Muscle layer of duodenum (tissue), 2 donors: Measurements from ENCODE around the gene ARID5B.

Experiments used
- H3K27ac ChIP-seq: one replicate; pipeline ENCODE4 v1.7.0; 2013; ENCODE audit warnings: mild to moderate bottlenecking, low read length
- H3K27me3 ChIP-seq: one replicate; pipeline ENCODE4 v1.7.0; 2013; ENCODE audit warnings: low read depth, mild to moderate bottlenecking, control low read depth, low read length
- H3K36me3 ChIP-seq, 2 donors: one replicate each; pipeline ENCODE4 v1.7.0; 2013; ENCODE audit warnings: low read length in 2 of 2, control low read depth in 1 of 2, mild to moderate bottlenecking in 1 of 2; ENCODE audit not compliant: insufficient read depth in 2 of 2, control insufficient read depth in 1 of 2
- H3K4me1 ChIP-seq, 2 donors: one replicate each; pipeline ENCODE4 v1.7.0; 2013; ENCODE audit warnings: low read length in 2 of 2, mild to moderate bottlenecking in 2 of 2, control low read depth in 1 of 2, moderate library complexity in 1 of 2; ENCODE audit not compliant: insufficient read depth in 2 of 2, control insufficient read depth in 1 of 2
- H3K4me3 ChIP-seq, 2 donors: one replicate each; pipeline ENCODE4 v1.7.0; 2013; ENCODE audit warnings: low read length in 2 of 2, low read depth in 1 of 2, mild to moderate bottlenecking in 1 of 2
- H3K9me3 ChIP-seq, 2 donors: one replicate each; pipeline ENCODE4 v1.7.0; 2013; ENCODE audit warnings: low read length in 2 of 2, control low read depth in 1 of 2, mild to moderate bottlenecking in 1 of 2; ENCODE audit not compliant: control insufficient read depth in 1 of 2
- donor health status: healthy.

The ARID5B gene

DNA sequence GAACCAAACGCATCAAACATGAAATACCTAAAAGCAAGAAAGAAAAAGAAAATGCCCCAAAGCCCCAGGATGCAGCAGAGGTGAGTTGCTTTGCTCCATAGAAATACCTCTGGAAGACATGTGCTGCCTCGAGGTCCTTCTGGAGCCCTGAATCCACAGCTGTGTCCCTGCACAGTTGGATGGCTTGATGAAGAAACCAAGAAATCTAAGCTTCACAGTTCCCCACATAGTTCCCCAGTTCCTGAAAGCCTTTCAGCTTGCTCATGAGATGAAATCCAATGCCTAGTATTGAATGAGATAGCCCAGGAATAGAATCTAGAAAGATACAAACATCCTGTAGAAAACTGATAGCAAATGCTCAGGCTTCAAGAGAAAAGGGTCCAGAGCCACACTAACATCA lies 184.3 kb downstream of the ARID5B start:
- Histone ChIP-seq H3K27ac (peak overlapping the region; percentile 12), H3K36me3 (peaks cover 31 to 39% of the 10 kb centered on the region in 2 donors), H3K4me3 (no peak overlapping the region), H3K9me3 (no peaks in the 10 kb centered on the region), H3K27me3 (no peaks in the 10 kb centered on the region), H3K4me1 (peaks cover 32 to 40% of the 10 kb centered on the region in 2 donors)

GRCh38 chr10:62087329-62087728 lies 185.8 kb downstream of the ARID5B start:
- Histone ChIP-seq H3K36me3 (peaks cover 46 to 52% of the 10 kb centered on the region in 2 donors), H3K27ac (no peak overlapping the region), H3K27me3 (no peaks in the 10 kb centered on the region), H3K4me1 (peaks cover 18 to 25% of the 10 kb centered on the region in 2 donors), H3K4me3 (no peak overlapping the region), H3K9me3 (no peaks in the 10 kb centered on the region)

DNA sequence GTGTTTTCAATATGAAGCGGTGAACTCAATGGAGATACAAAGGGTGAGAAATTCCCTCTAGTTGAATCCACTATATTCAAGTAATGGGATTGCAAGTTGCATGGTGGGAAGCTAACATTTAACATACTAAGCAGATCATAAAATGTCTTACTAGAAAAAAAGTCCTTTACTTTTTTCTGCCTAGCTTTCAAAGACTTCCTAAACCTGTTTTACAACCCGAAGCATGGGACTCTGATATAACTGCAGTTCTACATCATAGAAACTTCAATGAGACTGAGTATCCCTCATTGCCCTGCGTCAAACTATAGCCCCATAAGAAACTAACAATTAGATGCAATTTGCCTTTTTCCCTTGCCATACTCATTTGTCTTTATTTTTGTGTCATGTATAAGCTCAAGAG lies 187.3 kb downstream of the ARID5B start:
- no peaks in the 10 kb centered on the region for H3K9me3 ChIP-seq
- no peak overlapping the region for H3K4me3 ChIP-seq
- peaks cover 52 to 56% of the 10 kb centered on the region in 2 donors for H3K36me3 ChIP-seq
- peaks cover 4 to 10% of the 10 kb centered on the region in 2 donors for H3K4me1 ChIP-seq
- H3K27ac ChIP-seq = no peak overlapping the region
- no peaks in the 10 kb centered on the region for H3K27me3 ChIP-seq

DNA sequence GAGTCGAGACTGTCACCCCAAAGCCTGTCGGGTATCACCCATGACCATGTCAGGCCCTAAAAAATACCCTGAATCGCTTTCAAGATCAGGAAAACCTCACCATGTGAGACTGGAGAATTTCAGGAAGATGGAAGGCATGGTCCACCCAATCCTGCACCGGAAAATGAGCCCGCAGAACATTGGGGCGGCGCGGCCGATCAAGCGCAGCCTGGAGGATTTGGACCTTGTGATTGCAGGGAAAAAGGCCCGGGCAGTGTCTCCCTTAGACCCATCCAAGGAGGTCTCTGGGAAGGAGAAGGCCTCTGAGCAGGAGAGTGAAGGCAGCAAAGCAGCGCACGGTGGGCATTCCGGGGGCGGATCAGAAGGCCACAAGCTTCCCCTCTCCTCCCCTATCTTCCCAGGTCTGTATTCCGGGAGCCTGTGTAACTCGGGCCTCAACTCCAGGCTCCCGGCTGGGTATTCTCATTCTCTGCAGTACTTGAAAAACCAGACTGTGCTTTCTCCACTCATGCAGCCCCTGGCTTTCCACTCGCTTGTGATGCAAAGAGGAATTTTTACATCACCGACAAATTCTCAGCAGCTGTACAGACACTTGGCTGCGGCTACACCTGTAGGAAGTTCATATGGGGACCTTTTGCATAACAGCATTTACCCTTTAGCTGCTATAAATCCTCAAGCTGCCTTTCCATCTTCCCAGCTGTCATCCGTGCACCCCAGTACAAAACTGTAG lies 191.0 kb downstream of the ARID5B start:
- Histone ChIP-seq H3K36me3 (peaks cover 50% of the 10 kb centered on the region in 2 donors), H3K4me1 (peaks cover 0 to 6% of the 10 kb centered on the region in 2 donors), H3K27ac (no peak overlapping the region), H3K9me3 (no peaks in the 10 kb centered on the region), H3K27me3 (no peaks in the 10 kb centered on the region), H3K4me3 (no peak overlapping the region)

GRCh38 chr10:62093863-62094291 lies 192.4 kb downstream of the ARID5B start:
- Histone ChIP-seq H3K4me1 (peaks cover 0 to 6% of the 10 kb centered on the region in 2 donors), H3K27ac (peak overlapping the region; percentile 14), H3K36me3 (peaks cover 40 to 44% of the 10 kb centered on the region in 2 donors), H3K4me3 (no peak overlapping the region), H3K9me3 (no peaks in the 10 kb centered on the region), H3K27me3 (no peaks in the 10 kb centered on the region)

DNA sequence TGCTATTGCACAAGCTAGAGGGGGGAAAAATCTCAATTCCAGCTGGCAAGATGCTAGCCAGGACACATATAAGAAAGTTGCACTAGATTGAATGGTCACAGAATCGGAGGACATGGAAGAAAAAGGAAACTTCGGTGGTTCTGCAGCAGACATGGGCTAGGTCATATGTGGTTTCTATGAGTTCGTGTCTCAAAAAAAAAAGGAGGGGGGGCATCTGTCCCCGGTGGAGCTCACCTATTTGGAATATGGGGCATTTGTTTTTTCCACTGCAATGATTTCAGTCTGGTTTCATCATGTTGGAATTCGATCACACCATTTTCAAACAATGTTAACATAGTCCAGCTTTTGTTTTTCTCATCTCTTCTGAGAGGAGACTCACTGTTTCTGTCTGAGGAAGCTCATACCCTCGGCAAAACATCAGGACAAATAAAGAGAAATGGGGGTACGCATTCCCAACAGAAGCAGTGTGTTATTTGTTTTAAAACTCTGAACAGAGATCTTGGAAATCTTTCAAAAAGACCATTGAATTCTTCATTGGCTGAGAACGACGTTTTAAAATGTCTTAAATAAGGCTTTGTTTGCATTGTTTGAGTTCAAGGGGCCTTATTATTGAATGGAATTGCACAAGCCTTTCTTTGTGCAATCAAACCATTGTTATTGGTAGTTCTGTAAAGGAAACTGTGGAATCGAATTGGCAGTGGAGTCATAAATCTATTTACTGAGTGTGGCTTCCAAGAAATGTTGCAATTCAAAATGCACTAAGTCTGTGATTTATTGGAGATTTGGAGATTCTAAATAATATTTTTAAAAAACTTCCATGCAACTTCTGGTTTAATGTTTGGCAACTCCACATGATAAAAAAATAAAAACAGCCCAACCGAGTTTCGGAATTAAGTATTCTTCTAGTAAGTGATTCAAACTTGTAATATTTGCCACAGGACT lies 194.0 kb downstream of the ARID5B start:
- Histone ChIP-seq H3K27ac (peak overlapping the region; percentile 49), H3K9me3 (no peaks in the 10 kb centered on the region), H3K36me3 (peaks cover 29 to 34% of the 10 kb centered on the region in 2 donors), H3K4me1 (peaks cover 0 to 6% of the 10 kb centered on the region in 2 donors), H3K27me3 (no peaks in the 10 kb centered on the region), H3K4me3 (peak overlapping the region in 1 of 2 donors; percentile 11)

DNA sequence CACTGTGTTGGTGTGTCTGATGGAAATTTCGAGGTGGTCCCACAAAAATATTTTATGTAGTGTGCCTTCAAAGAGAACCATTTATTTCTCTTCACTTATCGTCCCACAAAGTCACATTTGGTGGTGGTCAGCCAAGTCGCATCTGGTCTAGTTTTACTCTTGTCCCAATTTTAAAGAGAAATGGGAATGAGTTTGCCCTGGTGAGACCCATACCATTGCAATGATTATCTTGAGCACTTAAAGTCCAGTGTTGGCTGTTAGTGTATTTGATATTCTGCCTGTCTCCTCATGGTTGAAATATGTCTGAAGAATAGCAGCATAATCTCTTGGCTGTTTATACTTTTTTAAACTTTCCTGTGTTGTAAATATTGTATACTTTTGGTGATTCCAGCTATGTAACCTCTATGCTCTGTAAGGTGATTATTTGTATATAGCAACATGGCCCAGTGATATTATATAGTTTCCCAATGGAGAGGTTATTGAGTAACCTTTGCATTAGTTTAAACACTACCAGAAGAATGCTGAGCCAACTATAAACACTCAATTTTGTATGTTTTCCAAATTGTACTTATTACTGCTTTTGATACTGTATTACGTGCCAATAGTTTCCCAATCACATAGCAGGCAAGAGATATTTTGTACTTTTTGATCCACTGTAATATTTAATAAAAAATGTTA lies 194.9 kb downstream of the ARID5B start:
- Histone ChIP-seq H3K9me3 (no peaks in the 10 kb centered on the region), H3K27me3 (no peaks in the 10 kb centered on the region), H3K4me1 (peaks cover 0 to 6% of the 10 kb centered on the region in 2 donors), H3K27ac (peak overlapping the region; percentile 49), H3K4me3 (no peak overlapping the region), H3K36me3 (peaks cover 20 to 25% of the 10 kb centered on the region in 2 donors)

- no peak overlapping the region for H3K27ac ChIP-seq
- no peaks in the 10 kb centered on the region for H3K27me3 ChIP-seq
- H3K4me1 ChIP-seq = peaks cover 0 to 6% of the 10 kb centered on the region in 2 donors
- H3K36me3 ChIP-seq = peaks cover 0 to 9% of the 10 kb centered on the region in 2 donors
- H3K9me3 ChIP-seq = no peaks in the 10 kb centered on the region
- no peak overlapping the region for H3K4me3 ChIP-seq
Observed at GRCh38 chr10:62098278-62099121, 197.0 kb downstream of the ARID5B start.

DNA sequence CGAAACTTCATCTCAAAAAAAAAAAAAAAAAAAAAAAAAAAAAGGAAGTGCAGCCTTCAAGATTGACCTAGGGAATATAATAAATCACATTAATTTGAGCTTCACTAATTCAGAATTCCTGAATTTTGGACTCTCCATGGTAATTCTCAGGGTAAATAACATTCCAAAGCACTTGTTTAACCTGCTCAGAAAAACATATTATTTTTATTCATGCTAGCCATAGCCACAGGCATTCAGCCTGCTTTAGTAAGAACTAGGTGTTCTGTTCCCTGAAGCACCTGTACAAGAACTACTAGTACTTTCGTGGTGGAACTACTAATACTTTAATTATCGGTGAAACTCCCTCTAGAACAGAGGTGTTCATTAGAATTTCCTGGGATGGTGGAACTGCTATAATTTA lies 197.8 kb downstream of the ARID5B start:
- Histone ChIP-seq H3K27me3 (no peaks in the 10 kb centered on the region), H3K36me3 (peaks cover 0 to 9% of the 10 kb centered on the region in 2 donors), H3K27ac (no peak overlapping the region), H3K9me3 (no peaks in the 10 kb centered on the region), H3K4me1 (peaks cover 0 to 6% of the 10 kb centered on the region in 2 donors), H3K4me3 (no peak overlapping the region)

GRCh38 chr10:62103857-62104256 lies 202.4 kb downstream of the ARID5B start:
- Histone ChIP-seq H3K9me3 (no peaks in the 10 kb centered on the region), H3K36me3 (no peaks in the 10 kb centered on the region), H3K4me3 (no peak overlapping the region), H3K27me3 (no peaks in the 10 kb centered on the region), H3K27ac (no peak overlapping the region), H3K4me1 (no peaks in the 10 kb centered on the region)
